NCI-H460 (cell line): Measurements from ENCODE around the gene SIM2. TPM values are rescaled to one million over a fixed set of nuclear protein-coding genes. Genes with fewer than 3 reads are reported as not detected.
"Not testable (repeated sequence)": the region's sequence is repeated elsewhere in the genome, so short reads cannot be mapped to it uniquely, and the experiment has no call there.

Experiments used
- DNase-seq: peaks from one replicate; pipeline ENCODE4 v3.0.0-alpha.2; 2016; ENCODE audit warnings: low read depth; ENCODE audit errors: extremely low read depth
- polyA plus RNA-seq: library from polyadenylated mRNA; depleted of rRNA; stranded (reverse); fragments of >200 nt; gene quantifications from 2 replicates; pipeline ENCODE4 v1.2.3, GENCODE V29; 2014; cell fraction: nucleus; rRNA removed
- total RNA-seq: library from RNA; depleted of rRNA; stranded (reverse); fragments of >200 nt; shearing (Covaris generic); gene quantifications from 2 replicates; pipeline ENCODE4 v1.2.3, GENCODE V29; 2014; rRNA removed

The SIM2 gene
- 5.6 and 5.7 TPM in 2 replicates for total RNA-seq
- 4.4 and 5.6 TPM in 2 replicates for polyA plus RNA-seq

- peak; percentile 51 for DNase-seq
Measured at GRCh38 chr21:36698981-36699545, at the start of gene SIM2. SIM2 (plus strand) TSS chr21:36699115; CDS start chr21:36699747, 632 bp downstream.

- DNase-seq: no peak
Measured at GRCh38 chr21:36654324-36654723, 44.6 kb upstream of the SIM2 start.

GRCh38 chr21:36654796-36655325, 44.1 kb upstream of the SIM2 start:
- no peak for DNase-seq

GRCh38 chr21:36656138-36656537, 42.8 kb upstream of the SIM2 start:
- DNase-seq: no peak

GRCh38 chr21:36657290-36657689, 41.6 kb upstream of the SIM2 start:
- DNase-seq: not testable (repeated sequence)

- DNase-seq: no peak
Measured at GRCh38 chr21:36657999-36658398, 40.9 kb upstream of the SIM2 start.

GRCh38 chr21:36658926-36659325, 40.0 kb upstream of the SIM2 start:
- no peak for DNase-seq

GRCh38 chr21:36661511-36662309, 37.2 kb upstream of the SIM2 start:
- DNase-seq: peak; percentile 44

GRCh38 chr21:36663033-36663855, 35.7 kb upstream of the SIM2 start:
- DNase-seq: no peak

- DNase-seq: no peak
Measured at GRCh38 chr21:36664662-36664990, 34.3 kb upstream of the SIM2 start.

GRCh38 chr21:36665806-36666205, 33.1 kb upstream of the SIM2 start:
- no peak for DNase-seq

GRCh38 chr21:36668713-36669112, 30.2 kb upstream of the SIM2 start:
- no peak for DNase-seq

GRCh38 chr21:36671836-36672235, 27.1 kb upstream of the SIM2 start:
- DNase-seq: no peak

GRCh38 chr21:36672296-36672695, 26.6 kb upstream of the SIM2 start:
- not testable (repeated sequence) for DNase-seq

GRCh38 chr21:36672737-36673136, 26.2 kb upstream of the SIM2 start:
- no peak for DNase-seq

GRCh38 chr21:36676039-36676950, 22.6 kb upstream of the SIM2 start:
- no peak for DNase-seq

- DNase-seq: no peak
Measured at GRCh38 chr21:36677443-36677842, 21.5 kb upstream of the SIM2 start.

GRCh38 chr21:36678538-36678937, 20.4 kb upstream of the SIM2 start:
- no peak for DNase-seq

GRCh38 chr21:36681117-36681631, 17.7 kb upstream of the SIM2 start:
- DNase-seq: no peak
